NCI-H82 (cell line): ENCODE measurements around the gene OTOG.
A peak's percentile ranks its signal among the peaks of the same experiment; 100 is the strongest.

Experiments
- DNase-seq: peaks from one replicate; lab custom pipeline; 2025; lab: John Stamatoyannopoulos, UW

Gene OTOG, protein sequence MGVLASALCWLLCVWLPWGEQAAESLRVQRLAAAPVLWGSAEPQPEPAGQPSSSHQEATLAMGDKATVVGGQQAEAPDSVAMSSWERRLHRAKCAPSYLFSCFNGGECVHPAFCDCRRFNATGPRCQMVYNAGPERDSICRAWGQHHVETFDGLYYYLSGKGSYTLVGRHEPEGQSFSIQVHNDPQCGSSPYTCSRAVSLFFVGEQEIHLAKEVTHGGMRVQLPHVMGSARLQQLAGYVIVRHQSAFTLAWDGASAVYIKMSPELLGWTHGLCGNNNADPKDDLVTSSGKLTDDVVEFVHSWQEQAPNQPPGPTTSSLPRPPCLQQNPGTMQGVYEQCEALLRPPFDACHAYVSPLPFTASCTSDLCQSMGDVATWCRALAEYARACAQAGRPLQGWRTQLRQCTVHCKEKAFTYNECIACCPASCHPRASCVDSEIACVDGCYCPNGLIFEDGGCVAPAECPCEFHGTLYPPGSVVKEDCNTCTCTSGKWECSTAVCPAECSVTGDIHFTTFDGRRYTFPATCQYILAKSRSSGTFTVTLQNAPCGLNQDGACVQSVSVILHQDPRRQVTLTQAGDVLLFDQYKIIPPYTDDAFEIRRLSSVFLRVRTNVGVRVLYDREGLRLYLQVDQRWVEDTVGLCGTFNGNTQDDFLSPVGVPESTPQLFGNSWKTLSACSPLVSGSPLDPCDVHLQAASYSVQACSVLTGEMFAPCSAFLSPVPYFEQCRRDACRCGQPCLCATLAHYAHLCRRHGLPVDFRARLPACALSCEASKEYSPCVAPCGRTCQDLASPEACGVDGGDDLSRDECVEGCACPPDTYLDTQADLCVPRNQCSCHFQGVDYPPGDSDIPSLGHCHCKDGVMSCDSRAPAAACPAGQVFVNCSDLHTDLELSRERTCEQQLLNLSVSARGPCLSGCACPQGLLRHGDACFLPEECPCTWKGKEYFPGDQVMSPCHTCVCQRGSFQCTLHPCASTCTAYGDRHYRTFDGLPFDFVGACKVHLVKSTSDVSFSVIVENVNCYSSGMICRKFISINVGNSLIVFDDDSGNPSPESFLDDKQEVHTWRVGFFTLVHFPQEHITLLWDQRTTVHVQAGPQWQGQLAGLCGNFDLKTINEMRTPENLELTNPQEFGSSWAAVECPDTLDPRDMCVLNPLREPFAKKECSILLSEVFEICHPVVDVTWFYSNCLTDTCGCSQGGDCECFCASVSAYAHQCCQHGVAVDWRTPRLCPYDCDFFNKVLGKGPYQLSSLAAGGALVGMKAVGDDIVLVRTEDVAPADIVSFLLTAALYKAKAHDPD (N-terminal part only)

DNA sequence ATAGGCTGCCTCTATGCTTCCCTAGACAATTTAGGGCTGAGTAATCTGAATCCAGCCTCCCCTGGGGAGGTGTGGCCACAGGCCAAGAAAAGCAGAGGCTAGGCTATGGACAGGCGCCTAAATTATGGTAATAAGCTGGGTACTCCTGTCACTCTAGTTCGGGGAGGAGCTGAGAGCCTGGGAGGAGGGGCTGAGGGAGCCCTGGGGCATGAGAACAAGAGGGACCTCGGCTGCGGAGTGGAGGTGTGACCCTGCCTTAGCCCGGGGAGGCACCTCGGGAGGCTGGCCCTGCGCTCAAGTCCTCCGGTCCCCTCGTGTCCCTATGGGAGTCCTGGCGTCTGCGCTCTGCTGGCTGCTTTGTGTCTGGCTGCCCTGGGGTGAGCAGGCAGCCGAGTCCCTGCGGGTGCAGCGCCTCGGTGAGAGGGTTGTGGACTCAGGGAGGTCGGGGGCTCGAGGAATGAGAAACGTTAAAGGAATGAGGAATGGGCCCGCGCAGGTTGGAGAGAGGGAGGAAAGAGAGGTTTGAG, at the start of gene OTOG:
Gene OTOG, plus strand, starts transcription at position 209 of the 527 bp plus-strand sequence. Its CDS starts 114 bp downstream, at position 323.
- DNase-seq: peak; percentile 48

DNA sequence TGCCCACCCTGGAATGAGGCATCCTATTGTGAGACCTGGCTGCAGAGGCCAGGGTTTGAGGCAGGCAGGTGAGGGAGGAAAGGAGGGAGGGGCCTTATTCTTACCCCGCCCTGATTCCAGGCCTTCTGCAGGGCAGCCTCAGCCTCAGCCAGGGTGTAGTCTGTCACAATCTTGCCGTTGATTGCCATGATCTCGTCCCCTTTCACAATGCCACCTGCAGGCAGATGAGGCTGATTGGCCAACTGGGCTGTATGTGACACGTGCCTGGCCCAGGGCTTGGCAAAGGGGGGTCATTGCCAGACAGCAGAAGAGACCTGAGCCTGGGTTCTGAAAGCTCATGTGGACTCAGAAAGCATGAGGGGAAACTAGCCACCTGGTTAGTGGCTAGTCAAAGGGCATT, 49.0 kb upstream of the OTOG start:
- DNase-seq: no peak

DNA sequence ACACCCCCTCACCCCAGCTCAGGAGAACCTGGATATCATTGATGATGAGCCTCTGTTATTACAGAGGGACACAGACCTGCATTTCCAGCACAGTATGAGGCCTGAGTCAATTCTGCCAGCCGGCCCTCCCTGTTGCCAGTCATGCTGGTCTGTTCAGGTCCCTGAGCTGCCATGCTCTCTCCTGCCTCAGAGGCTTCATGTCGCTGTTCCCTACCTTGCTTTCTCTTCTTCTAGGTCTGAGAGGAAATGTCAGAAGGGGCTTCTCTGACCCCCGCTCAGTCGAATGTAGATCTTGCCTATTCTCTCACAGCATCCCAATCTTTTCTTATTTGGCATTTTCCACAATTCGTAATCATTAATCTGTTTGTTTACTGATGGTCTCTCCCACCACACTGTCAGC, 48.6 kb upstream of the OTOG start:
- DNase-seq: peak; percentile 39

DNA sequence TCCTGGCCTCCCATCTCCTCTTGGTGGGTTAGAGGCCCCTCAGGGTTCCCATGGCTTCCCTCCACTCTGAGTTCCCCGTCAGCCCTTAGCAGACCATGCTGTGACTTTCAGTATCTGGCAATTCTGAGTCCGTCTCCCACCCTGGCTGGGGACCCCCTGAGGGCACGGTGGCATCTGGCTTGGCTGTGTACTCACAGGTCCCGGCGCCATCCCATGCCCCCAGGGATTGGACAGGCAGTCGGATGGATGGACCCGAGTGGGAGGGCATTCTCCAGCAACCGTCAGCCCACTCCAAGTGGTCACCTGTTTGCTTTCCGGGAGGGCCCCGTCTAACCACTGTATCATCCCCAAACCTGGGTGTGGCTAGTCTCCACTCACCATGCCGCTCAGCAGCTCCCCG, 46.4 kb upstream of the OTOG start:
- no peak for DNase-seq

DNA sequence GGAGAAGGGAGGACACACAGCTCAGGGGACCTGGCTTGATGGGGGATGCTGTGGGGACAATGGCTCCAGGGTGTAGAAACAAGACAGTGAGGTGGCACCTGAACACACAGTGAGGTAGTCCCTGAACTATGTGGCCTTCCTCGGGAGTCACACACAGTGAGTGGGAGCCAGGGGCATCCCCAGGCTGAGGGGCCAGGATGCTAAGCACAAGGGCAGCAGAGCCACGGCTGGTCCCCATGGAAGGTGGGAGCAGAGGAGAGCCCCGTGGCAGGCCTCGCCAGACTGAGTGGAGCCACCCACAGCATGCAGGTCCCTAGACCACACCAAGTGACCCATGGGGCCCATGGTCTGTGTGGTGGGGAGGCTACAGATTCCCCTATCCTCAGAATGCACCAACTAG, 44.4 kb upstream of the OTOG start:
- DNase-seq: no peak

DNA sequence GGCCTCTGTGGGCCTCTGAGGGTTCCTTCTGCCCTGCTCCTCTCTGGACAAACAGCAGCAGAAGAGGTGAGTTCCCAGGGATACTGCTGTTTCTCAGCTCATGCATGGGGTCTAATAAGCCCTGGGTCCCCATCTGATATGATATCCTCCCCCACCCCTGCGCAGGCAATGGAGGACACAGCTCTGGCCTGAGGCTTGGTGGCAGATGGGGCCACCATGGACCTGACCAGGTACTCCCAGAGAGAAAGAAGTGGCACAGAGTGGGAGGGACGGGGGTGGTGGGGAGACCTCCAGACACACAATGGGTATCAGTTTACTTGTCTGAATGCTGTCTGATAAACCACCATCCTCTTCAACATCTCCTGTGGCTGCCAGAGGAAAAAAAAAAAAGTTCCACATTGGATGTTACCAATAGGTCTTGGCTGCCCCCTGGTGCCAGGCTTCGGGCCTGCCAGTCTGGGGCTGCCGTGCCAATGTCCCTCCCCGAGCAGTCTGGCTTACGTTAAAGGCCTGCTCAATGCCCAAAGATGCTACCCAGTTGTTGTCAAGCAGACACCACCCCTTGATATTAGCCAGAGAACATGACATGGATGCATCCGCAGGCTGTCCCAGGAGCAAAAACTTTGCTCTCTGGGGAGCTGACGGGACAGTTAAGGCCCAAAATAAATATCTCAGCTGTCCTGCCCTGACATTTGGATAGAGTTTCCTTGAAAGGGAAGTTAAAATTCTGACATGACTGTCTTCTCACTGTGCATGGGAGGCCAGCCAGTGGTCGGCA, 42.5 kb upstream of the OTOG start:
- peak; percentile 85 for DNase-seq

DNA sequence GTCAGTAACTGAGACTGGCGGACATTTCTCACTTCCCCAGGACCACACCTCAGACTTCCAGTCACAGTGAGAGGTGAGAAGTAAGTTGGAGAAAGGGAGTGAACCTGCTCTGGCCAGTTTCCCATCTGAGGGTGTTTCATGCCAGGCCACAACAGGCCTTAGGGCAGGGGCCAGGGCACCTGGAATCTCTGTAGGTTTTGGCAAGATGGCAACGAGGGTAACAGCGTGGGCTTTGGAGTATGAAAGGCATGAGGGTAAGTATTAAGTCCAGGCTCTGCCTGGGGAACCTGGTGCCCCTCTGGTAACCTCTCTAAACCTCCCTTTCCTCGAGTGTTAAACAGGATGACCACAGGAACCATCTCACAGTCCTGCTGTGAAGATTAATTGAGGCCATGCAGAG, 41.9 kb upstream of the OTOG start:
- no peak for DNase-seq

DNA sequence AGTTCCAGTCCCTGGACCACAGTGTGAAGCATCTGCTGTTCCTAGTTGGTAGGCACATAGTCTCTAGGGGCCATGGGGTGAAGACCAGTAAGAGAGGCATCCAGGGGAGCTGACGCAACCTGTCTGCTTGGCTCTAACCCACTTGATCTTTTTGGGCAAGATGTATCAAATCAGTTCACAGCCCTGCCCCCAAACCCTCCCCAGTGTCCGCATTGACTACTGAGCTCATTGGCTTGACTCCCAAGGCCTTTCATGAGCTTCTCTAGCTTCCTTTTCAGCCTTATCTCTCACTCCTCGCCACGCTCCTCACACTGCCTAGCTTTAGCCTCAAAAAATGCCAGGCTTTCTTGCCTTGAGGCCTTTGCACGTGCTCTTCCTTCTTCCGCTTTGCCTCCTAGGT, 40.7 kb upstream of the OTOG start:
- DNase-seq: no peak

DNA sequence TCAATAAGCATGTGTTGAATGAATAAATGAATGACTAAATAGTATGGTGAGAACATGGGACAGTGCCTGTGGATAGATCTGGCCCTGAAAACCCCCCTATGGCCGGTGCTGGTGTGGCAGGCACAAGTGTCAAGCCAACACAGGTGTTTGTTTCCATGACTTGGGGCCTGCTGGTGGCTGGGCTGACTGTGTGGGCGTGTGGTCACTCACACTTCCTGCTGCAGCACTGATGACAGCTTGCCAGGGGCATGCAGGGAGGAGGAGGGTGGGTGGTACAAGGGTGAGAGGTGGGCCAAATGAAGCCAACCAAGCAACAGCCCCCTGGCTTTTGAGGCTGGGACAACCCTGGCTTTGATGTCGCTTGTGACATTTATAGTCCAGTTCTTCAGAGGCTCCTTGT, 40.1 kb upstream of the OTOG start:
- no peak for DNase-seq

DNA sequence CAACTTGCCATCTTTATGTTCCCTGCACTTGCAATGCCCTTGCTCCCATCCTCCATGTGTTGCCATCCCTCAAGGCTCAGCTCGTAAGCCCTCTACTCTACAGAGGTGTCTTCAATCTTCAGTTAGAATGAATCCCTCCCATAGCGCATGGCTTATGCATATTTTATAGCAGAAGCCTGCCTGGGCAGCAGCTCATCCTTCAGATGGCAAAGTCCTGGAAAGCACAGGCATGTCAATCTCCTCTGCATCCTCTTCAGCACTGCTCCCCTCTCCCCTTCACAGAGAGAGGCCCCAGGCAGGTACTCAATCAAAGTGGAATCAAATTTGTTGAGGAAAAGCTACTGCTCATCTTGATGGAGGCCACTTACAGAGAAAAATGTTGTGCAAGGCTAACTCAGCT, 39.3 kb upstream of the OTOG start:
- DNase-seq: no peak

DNA sequence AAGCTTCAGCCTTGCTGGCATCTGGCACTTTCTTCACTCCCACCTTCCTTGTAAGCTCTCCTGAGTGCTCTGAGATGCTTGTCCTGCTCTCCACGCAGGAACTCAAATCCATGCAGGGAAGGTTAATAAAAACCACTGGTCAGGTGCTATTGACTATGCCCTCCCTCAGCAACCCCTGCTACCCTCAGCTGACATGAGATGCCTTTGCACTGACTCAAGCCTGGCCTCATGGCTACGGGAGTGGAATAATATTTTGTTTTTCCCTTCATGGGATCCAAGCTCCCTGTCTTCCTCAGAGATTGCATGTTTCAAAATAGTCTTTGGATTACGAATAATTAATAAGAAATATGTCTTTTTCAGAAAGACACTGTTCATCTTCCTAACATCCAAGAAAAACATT, 38.8 kb upstream of the OTOG start:
- no peak for DNase-seq

DNA sequence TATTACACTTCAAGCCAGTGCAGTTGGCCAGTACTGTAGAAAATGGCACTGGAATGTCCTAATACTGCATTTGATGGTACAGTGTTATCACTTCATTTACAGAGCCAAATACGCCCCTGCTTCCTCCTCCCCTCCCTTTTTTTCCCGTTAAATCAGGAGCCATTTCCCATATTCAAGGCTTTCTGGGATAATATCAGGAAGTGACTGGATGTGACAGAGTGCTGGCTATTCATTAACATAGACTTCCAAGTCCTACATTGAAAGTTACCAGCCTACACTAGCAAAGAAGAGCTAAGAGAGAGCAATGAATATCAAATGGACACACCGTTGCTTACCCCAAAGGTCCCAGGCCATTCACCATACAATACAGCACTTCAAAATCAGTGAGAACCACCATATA, 38.3 kb upstream of the OTOG start:
- no peak for DNase-seq

DNA sequence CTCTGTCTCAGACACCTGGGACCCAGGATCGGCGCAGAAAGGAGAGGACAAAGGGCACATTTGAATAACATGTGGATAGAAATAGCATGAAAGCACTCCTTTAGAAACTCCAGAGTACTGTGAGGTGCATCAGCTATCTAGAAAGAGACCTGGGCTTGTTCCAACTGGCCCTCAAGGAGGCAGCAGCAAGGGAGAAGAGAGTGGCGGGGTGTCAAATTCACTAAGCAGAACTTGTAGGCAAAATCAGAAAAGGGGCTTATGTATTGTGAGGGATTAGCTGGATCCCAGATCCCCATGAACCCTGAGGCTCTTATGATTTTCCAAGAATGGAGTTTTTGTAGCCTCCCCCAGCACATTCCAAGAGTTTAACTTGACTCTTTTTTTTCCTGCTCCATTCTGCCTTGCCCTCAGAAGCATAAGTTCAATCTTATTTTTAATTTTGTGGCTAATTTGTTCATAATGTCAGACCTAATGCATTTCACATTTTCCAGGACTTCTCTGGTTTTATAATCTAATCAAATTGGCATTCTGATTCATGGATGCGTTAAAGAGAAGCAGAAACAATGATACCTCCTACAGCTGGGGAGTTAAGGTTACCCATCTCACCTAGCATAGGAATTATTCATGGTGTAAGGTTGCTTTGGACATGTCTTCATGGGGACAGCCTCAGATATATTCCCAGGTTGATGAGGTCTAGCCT, 36.4 kb upstream of the OTOG start:
- DNase-seq: peak; percentile 54

DNA sequence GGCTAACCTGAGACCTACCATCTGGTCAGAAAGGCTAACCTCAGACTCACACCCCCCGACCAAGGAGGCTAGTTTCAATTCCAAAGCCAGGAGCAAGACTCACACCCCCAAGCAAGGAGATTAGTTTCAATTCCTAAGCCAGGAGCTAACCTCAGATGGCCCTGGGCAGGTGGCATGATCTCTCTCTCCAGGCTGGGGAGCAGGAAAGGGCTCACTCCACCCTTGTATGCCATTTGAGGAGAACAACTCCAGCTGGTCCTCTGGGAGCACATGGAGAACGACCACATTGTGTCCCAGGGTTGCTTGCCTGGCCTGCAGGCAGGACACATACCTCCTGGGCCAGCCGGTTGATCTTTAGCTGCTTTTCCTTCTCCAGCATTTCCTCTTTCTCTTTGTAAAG, 35.5 kb upstream of the OTOG start:
- peak; percentile 83 for DNase-seq

DNA sequence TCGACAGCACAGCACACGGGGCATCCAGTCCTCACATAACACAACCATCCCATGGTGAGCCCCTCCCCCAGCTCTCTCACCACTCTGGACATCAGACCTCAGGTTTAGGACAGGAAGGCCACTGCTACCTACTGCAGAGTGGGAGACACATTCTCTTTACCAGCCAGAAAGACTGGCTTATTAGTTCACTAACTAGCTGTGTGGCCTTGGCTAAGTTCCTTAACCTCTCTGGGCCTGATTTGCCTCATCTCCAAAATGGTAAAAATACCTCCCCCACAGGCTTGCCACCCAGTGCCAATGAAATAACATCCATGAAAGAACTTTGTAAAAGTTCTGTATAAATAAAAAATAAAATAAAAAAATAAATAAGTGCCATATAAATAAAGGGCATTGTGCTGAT, 35.0 kb upstream of the OTOG start:
- no peak for DNase-seq

DNA sequence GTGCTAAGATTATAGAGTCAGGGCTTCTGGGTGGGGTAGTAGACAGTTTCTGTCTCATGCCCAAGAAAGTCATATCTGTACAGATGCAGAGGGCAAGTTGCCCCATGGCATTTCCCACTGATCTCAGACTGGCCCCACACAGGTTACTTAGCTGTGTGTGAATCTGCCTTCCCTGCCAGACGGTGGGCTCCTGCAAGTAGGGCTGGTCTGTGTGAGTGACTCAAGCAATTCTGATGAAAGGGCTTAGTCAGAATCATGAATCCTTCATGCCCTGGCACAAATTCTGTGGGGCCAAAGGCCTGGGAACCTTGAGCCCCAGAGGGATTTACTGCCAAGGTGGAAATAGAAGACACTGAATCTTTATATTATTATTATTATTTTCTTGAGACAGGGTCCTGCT, 33.2 kb upstream of the OTOG start:
- no peak for DNase-seq

DNA sequence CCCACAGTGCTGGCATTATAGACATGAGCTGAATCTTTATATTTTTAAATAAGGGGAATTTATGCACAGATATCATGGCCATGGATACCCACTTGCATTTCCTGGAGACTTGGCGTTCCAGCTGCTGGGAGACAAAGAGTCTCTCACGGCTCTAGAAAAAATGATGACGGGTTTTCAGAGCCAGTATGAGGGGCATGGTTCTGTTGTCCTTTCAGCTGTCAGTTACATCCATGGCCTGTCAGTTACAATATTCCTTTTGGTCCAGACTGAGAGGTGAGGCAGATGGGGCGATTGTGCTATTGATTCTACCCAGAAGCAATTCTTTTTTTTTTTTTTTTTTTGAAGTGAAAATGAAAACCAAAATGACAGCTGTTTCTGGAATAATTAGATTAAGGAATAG, 32.6 kb upstream of the OTOG start:
- DNase-seq: peak; percentile 6

DNA sequence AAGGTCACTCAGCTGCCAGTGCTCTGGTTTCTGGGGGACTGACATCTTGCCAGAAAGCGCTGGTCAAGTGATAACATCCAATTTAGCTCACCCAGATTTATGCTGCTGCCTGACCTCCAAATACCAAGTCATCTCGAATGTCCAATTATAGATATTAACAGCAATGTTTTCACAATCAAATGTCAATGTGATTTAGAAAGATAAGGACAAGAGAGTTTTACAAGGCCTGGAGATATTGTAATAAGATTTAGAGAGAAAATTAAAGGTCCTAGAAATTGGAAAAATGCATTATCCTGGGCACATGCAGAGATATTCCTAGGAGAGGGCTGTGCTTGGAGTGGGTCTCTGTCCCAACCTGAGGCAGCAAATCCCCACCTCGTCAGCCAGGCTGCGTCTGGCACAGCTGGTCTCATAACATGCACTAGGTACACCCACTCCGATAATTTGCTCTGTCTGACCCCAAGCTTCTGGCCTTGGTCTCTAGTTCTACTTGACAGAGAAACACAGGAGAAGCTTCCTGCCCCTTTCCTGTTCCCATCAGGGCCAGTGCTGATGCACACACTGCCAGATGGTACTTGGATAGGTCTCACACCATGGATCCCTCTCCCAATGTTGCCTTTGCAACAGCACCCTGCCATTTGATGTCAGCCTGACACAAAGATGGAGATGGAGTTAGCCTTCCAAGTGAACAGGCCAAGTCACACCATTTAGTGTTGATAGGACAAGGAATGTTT, 31.4 kb upstream of the OTOG start:
- DNase-seq: peak; percentile 8

DNA sequence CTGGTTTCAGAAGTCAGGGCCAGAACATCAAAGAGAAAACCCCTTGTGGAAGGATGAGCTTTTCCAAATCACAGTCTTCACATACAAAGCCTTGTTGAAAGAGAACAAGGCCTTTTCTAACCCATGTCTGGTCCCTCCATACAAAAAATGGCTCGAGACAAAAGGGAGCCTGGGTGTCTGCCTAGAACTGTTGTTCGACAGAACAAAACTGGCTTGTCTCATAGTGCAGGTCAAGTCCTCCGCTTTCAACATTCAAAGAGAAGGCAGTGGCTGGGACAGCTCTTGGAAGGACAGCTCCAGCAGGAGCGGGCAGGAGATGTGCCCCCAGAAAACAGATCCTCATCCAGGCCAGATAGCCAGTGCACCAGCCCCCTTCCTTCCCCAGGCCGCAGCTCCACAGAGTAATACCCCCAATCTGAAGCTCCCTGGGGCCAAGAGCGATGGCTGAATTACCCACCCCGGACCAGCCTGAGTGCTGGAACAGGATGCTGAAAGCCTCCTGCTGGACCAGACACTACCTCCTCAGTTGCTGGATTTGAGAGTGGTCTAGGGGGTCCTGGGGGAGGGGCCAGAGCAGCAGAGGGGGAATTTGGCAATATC, 30.4 kb upstream of the OTOG start:
- DNase-seq: no peak

DNA sequence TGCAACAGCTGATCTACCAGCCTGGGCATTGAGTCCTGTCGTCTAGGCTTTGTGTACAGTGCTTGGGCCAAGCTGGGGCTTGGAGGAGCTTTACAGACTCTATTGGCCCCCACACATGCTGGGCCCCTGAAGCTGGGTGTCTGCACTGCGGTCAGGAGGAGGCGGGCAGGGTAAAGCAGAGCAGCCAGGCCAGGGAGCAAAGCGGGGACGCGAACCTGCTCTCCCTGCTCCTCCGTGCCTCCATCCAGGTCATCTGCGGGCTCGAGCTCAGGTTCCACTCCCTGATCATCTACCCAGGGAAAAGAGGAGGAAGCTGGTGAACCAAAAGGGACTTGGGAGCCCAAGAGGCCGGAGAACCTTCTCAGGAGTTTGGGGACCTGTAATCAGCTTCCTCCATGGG, 29.9 kb upstream of the OTOG start:
- DNase-seq: no peak
